ENCODE data around the gene LIF.

Gene LIF

DNA sequence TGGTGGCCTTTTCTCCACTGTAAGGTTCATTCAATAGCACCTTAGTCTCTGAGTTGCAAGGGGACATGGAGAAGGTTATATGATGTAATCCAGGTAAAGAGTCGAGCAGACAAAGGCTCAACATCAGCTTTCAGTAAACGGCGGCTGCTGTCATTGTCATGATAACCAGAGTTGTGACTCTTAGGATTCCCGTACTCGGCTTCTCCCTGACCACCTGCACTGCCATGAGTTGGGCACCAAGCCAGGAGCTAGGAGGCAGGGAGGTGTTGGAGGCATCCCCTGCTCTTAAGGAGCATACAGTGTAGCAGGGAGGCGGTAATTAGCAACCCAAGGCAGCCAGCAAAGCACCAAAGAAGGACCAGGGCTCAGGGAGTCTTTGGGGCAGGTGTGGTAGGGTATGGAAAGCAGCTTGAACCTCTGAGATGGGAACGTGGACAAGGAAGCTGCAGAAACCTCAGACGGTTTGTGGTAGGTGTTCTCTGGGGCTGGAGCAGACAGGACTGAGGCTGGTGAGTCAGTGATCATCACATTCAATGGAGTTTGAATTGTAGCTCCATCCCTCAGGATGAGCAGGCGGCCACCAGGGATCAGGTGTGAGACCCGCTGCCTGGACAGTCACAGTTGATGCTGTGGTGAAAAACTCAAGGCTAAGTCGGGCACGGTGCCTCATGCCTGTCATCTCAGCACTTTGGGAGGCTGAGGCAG lies 31.7 kb downstream of the LIF start:
- no peak overlapping the region for H3K4me2 ChIP-seq (ENCODE audit: low read depth, low read length, poor library complexity, severe bottlenecking)
- H3K4me3 ChIP-seq (ENCODE audit: insufficient read depth, low read length, poor library complexity, severe bottlenecking): no peak overlapping the region
- TF ChIP-seq, protein P1, sequence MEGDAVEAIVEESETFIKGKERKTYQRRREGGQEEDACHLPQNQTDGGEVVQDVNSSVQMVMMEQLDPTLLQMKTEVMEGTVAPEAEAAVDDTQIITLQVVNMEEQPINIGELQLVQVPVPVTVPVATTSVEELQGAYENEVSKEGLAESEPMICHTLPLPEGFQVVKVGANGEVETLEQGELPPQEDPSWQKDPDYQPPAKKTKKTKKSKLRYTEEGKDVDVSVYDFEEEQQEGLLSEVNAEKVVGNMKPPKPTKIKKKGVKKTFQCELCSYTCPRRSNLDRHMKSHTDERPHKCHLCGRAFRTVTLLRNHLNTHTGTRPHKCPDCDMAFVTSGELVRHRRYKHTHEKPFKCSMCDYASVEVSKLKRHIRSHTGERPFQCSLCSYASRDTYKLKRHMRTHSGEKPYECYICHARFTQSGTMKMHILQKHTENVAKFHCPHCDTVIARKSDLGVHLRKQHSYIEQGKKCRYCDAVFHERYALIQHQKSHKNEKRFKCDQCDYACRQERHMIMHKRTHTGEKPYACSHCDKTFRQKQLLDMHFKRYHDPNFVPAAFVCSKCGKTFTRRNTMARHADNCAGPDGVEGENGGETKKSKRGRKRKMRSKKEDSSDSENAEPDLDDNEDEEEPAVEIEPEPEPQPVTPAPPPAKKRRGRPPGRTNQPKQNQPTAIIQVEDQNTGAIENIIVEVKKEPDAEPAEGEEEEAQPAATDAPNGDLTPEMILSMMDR (IDR thresholded peaks at IDR 0.05; ENCODE audit: insufficient read depth, low read length, poor library complexity, severe bottlenecking): no peak
- no peak for TF ChIP-seq EZH2phosphoT487 (conservative IDR thresholded peaks at IDR 0.05; ENCODE audit: low read length)

DNA sequence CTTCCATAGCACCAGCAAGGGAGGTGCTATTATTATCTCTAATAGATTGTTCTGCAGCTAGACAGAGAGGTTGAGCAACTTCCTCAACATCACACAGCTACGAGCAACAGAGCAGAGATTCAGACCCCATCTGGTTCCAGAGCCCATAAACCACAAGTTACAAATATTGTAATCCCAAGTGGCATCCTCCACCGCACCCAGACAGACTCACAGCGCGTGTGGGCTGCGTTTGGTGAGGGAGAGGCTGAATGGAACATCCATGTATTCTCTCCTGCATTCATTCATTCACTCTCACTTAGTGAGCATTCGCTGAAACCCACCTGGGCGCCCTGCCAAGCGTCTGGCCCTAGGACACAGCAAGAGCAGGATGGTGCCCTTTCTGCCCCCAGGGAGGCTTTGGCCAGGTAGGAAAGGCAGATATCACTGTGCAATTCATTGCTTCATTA lies 33.5 kb downstream of the LIF start:
- no peaks in the 10 kb centered on the region for H3K9me3 ChIP-seq (ENCODE audit: insufficient read depth, low read length)
- H3K79me2 ChIP-seq (ENCODE audit: insufficient read depth, low read length): no peaks in the 10 kb centered on the region
- H3K9me2 ChIP-seq (replicated peaks; ENCODE audit: insufficient read depth, low read length): no peaks in the 10 kb centered on the region
- H3K27me3 ChIP-seq (ENCODE audit: low read length): no peaks in the 10 kb centered on the region
- H3K4me2 ChIP-seq (ENCODE audit: low read depth, low read length, poor library complexity, severe bottlenecking): no peak overlapping the region
- H3K27ac ChIP-seq (ENCODE audit: low read depth, low read length): no peak overlapping the region
- no peaks in the 10 kb centered on the region for H3F3A ChIP-seq (ENCODE audit: insufficient read depth)
- no peaks in the 10 kb centered on the region for H4K20me1 ChIP-seq (ENCODE audit: low read depth, low read length)
- TF ChIP-seq, protein P1 (IDR thresholded peaks at IDR 0.05; ENCODE audit: insufficient read depth, low read length, poor library complexity, severe bottlenecking): no peak
- no peak for TF ChIP-seq EZH2phosphoT487 (conservative IDR thresholded peaks at IDR 0.05; ENCODE audit: low read length)
- H3K9ac ChIP-seq (ENCODE audit: low read length): no peak overlapping the region
- H3K36me3 ChIP-seq (ENCODE audit: low read length): no peaks in the 10 kb centered on the region
- H3K4me3 ChIP-seq (ENCODE audit: insufficient read depth, low read length, poor library complexity, severe bottlenecking): no peak overlapping the region
- no peak overlapping the region for H2AFZ ChIP-seq (ENCODE audit: low read depth, low read length, severe bottlenecking)

More for the DNA sequence above, 31.7 kb downstream of the LIF start:
- Histone ChIP-seq H3K27me3 (ENCODE audit: low read length) (no peaks in the 10 kb centered on the region), H3F3A (ENCODE audit: insufficient read depth) (no peaks in the 10 kb centered on the region), H4K20me1 (ENCODE audit: low read depth, low read length) (no peaks in the 10 kb centered on the region), H3K36me3 (ENCODE audit: low read length) (no peaks in the 10 kb centered on the region), H3K27ac (ENCODE audit: low read depth, low read length) (no peak overlapping the region), H3K9me2 (replicated peaks; ENCODE audit: insufficient read depth, low read length) (no peaks in the 10 kb centered on the region), H3K9me3 (ENCODE audit: insufficient read depth, low read length) (no peaks in the 10 kb centered on the region), H2AFZ (ENCODE audit: low read depth, low read length, severe bottlenecking) (no peak overlapping the region), H3K79me2 (ENCODE audit: insufficient read depth, low read length) (no peaks in the 10 kb centered on the region), H3K9ac (ENCODE audit: low read length) (no peak overlapping the region)

DNA sequence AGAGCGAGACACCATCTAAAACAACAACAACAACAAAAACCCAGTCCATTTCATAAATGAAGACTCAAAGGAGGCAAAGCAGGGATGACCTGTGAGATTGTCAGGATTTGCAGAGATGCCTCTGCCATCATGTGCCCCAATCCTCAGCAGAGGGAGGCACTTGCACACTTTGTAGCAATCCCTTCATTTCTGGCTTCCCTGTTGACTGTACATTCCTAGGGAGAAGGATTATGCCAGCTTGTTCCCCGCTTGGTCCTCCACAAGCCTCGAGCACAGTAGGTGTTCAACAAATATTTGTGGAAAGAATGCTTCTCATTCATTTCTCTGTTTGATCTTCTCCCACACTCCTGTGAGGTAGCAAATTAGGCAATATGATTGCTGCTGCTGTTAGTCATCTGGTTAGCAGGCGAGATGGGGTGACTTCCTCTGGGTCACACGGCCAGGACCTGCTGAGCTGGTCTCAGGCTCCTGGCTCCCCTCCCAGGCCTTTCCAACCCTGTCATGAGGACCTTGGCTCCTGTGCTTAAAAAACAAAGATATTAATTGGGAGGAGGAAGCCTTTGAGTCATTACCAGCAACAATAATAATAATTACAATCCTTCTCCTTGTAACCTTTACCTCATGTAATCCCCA lies 34.1 kb downstream of the LIF start:
- no peak overlapping the region for H3K9ac ChIP-seq (ENCODE audit: low read length)
- TF ChIP-seq EZH2phosphoT487 (conservative IDR thresholded peaks at IDR 0.05; ENCODE audit: low read length): no peak
- TF ChIP-seq, protein P1 (IDR thresholded peaks at IDR 0.05; ENCODE audit: insufficient read depth, low read length, poor library complexity, severe bottlenecking): no peak
- H3K27ac ChIP-seq (ENCODE audit: low read depth, low read length): no peak overlapping the region
- no peaks in the 10 kb centered on the region for H3K9me3 ChIP-seq (ENCODE audit: insufficient read depth, low read length)
- H4K20me1 ChIP-seq (ENCODE audit: low read depth, low read length): no peaks in the 10 kb centered on the region
- no peak overlapping the region for H3K4me2 ChIP-seq (ENCODE audit: low read depth, low read length, poor library complexity, severe bottlenecking)
- H3K9me2 ChIP-seq (replicated peaks; ENCODE audit: insufficient read depth, low read length): no peaks in the 10 kb centered on the region
- H3K79me2 ChIP-seq (ENCODE audit: insufficient read depth, low read length): no peaks in the 10 kb centered on the region
- H3F3A ChIP-seq (ENCODE audit: insufficient read depth): no peaks in the 10 kb centered on the region
- no peaks in the 10 kb centered on the region for H3K36me3 ChIP-seq (ENCODE audit: low read length)
- no peaks in the 10 kb centered on the region for H3K27me3 ChIP-seq (ENCODE audit: low read length)
- H2AFZ ChIP-seq (ENCODE audit: low read depth, low read length, severe bottlenecking): no peak overlapping the region
- no peak overlapping the region for H3K4me3 ChIP-seq (ENCODE audit: insufficient read depth, low read length, poor library complexity, severe bottlenecking)
